ENCODE measurements around the gene MAMDC4. TPM values are rescaled to one million over a fixed set of nuclear protein-coding genes. Genes with fewer than 3 reads are reported as not detected.

The MAMDC4 gene
- total and polyA plus RNA-seq, 2 experiments from 2014 or later, result 8.5 to 12.7 TPM

DNA sequence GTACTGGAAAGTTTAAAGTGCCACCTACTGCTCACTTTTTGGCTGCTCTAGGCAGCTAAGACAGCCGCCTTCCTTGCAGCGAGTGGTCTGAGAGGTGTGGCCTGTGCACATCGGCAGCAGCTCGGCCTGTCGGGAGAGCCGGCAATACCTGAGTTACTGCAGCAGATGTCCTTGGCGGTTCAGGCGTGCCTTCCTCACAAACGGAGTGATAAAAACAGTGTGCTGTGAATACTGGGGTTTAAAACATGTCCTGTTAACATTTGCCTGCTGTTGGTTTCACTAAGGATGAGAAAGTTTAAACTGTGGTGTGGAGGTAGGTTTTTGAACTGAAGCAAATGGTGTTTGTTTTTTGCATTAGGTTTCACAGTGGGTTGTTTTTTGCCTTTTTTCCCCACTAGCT lies 47.0 kb downstream of the MAMDC4 start:
- 72% methylated on average over 9 of the region's 9 CpGs for WGBS (ENCODE audit: low lambda C conversion rate, missing lambda C conversion rate)
- peaks cover 7% of the 10 kb centered on the region for H3K4me1 ChIP-seq (ENCODE audit: insufficient read depth)

GRCh38 chr9:136900556-136900955 lies 48.4 kb downstream of the MAMDC4 start:
- DNase-seq (ENCODE audit: low spot score), result no peak
- H3K9me3 ChIP-seq (ENCODE audit: low read depth), result no peaks in the 10 kb centered on the region
- H3K4me1 ChIP-seq (ENCODE audit: insufficient read depth), result peaks cover 7% of the 10 kb centered on the region
- WGBS (ENCODE audit: low lambda C conversion rate, missing lambda C conversion rate), result 97% methylated on average over 10 of the region's 10 CpGs
- no peak overlapping the region for H3K4me3 ChIP-seq
- no peaks in the 10 kb centered on the region for H3K27me3 ChIP-seq
- H4K20me1 ChIP-seq (ENCODE audit: insufficient read depth, poor library complexity, severe bottlenecking), result no peaks in the 10 kb centered on the region
- H3K36me3 ChIP-seq (replicated peaks; ENCODE audit: insufficient read depth, low read depth), result no peaks in the 10 kb centered on the region
- H3K79me2 ChIP-seq, result peaks cover 8% of the 10 kb centered on the region
- TF ChIP-seq EZH2phosphoT487 (IDR thresholded peaks at IDR 0.05; ENCODE audit: low read depth, severe bottlenecking, unreplicated experiment), result no peak
- TF ChIP-seq, protein P1, sequence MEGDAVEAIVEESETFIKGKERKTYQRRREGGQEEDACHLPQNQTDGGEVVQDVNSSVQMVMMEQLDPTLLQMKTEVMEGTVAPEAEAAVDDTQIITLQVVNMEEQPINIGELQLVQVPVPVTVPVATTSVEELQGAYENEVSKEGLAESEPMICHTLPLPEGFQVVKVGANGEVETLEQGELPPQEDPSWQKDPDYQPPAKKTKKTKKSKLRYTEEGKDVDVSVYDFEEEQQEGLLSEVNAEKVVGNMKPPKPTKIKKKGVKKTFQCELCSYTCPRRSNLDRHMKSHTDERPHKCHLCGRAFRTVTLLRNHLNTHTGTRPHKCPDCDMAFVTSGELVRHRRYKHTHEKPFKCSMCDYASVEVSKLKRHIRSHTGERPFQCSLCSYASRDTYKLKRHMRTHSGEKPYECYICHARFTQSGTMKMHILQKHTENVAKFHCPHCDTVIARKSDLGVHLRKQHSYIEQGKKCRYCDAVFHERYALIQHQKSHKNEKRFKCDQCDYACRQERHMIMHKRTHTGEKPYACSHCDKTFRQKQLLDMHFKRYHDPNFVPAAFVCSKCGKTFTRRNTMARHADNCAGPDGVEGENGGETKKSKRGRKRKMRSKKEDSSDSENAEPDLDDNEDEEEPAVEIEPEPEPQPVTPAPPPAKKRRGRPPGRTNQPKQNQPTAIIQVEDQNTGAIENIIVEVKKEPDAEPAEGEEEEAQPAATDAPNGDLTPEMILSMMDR (IDR thresholded peaks at IDR 0.05; ENCODE audit: poor library complexity), result no peak
- no peak for TF ChIP-seq EZH2 (IDR thresholded peaks at IDR 0.05; ENCODE audit: borderline replicate concordance)
- H3K27ac ChIP-seq, result no peak overlapping the region
- H3K4me2 ChIP-seq, result no peak overlapping the region
- H3K9me2 ChIP-seq (replicated peaks; ENCODE audit: insufficient read depth), result no peaks in the 10 kb centered on the region
- no peak overlapping the region for H2AFZ ChIP-seq

More for the DNA sequence above, 47.0 kb downstream of the MAMDC4 start:
- Histone ChIP-seq H3K9me3 (ENCODE audit: low read depth) (no peaks in the 10 kb centered on the region), H2AFZ (no peak overlapping the region), H3K27ac (no peak overlapping the region), H3K79me2 (peaks cover 21% of the 10 kb centered on the region), H3K4me3 (no peak overlapping the region), H3K4me2 (no peak overlapping the region), H3K36me3 (replicated peaks; ENCODE audit: insufficient read depth, low read depth) (no peaks in the 10 kb centered on the region), H4K20me1 (ENCODE audit: insufficient read depth, poor library complexity, severe bottlenecking) (no peaks in the 10 kb centered on the region), H3K9me2 (replicated peaks; ENCODE audit: insufficient read depth) (no peaks in the 10 kb centered on the region), H3K27me3 (no peaks in the 10 kb centered on the region)
- no peak for DNase-seq (ENCODE audit: low spot score)
- TF ChIP-seq, protein P1 (IDR thresholded peaks at IDR 0.05; ENCODE audit: poor library complexity), result no peak

GRCh38 chr9:136900988-136901515 lies 48.9 kb downstream of the MAMDC4 start:
- Histone ChIP-seq H3K27ac (peak overlapping the region; percentile 92), H3K27me3 (no peaks in the 10 kb centered on the region), H3K9me3 (ENCODE audit: low read depth) (no peaks in the 10 kb centered on the region), H4K20me1 (ENCODE audit: insufficient read depth, poor library complexity, severe bottlenecking) (no peaks in the 10 kb centered on the region), H3K36me3 (replicated peaks; ENCODE audit: insufficient read depth, low read depth) (no peaks in the 10 kb centered on the region), H3K4me3 (no peak overlapping the region), H3K79me2 (peaks cover 4% of the 10 kb centered on the region), H3K9me2 (replicated peaks; ENCODE audit: insufficient read depth) (no peaks in the 10 kb centered on the region), H2AFZ (no peak overlapping the region), H3K4me1 (ENCODE audit: insufficient read depth) (peaks cover 7% of the 10 kb centered on the region), H3K4me2 (no peak overlapping the region)
- TF ChIP-seq, protein P1 (IDR thresholded peaks at IDR 0.05; ENCODE audit: poor library complexity), result no peak
- TF ChIP-seq EZH2 (IDR thresholded peaks at IDR 0.05; ENCODE audit: borderline replicate concordance) (no peak), EZH2phosphoT487 (IDR thresholded peaks at IDR 0.05; ENCODE audit: low read depth, severe bottlenecking, unreplicated experiment) (no peak)
- DNase-seq (ENCODE audit: low spot score), result no peak
- 88% methylated on average over 13 of the region's 13 CpGs for WGBS (ENCODE audit: low lambda C conversion rate, missing lambda C conversion rate)
